DMS114 treated with DMSO at 0.1 percent for 48 hours (cell line): ENCODE data around the gene NR2E1.

Experiments used
- DNase-seq: peaks from one replicate; lab custom pipeline; 2025; ENCODE audit not compliant: unreplicated experiment; lab: John Stamatoyannopoulos, UW

The NR2E1 gene

DNA sequence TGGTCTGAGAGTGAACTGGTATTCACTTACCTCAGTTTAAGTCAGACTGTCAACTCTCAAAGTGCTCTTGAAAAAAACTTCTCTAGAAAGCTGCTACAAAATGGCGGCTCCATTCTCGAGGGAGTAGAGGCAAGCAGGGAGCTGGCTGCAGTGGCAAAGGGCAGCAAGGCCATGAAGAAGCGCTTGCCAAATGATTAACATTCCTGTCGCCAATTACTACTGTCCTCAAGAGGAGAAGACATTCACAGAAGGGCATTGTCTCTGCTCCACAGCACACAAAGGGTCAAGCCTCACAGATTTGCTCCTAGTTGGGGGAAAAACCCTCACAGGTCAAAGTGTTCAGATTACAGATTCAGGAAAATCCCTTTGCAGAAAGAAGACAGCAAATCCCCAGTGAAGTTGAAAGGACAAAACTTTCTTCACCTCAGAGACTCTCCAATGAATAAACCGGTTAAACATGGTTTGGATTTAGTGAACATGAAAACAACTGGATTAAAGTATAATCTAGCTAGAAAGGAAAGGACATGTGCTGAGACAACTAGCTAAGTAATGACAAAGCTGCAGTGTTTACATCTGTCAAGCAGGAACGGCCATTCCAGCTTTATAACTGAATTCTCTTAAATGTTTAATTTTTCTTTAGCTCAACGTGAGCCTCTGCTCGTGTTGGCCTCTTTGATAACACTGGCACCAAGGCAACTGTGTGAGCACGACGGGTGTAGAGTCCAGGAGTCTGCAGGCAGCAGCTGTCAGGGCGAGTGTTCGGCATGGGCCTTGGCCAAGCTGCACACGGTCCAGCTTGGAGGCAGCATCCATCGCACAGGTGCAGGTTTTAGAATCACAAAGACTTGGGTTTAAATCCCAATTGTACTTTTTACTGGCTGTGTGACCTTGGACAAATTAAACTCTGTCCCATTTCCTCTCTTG, 37.6 kb downstream of the NR2E1 start:
- DNase-seq, result no peak

DNA sequence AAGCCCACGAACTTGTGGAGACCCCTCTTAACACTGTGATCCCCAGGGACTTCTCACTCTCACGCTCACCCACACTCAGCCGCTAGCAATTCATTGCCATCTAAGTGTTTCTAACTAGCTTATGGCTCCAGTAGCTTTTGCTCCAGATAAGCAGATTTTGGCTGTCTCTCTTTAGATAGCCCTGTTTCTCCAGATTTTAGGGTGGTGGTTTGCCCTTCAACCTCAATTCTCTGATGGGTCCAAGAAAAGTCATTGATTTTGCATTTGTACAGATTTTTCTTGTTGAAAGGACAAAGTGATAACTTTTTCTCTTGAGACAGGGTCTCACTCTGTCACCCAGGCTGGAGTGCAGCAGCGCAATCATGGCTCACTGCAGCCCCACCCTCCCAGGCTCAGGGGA, 41.2 kb downstream of the NR2E1 start:
- DNase-seq, result no peak

DNA sequence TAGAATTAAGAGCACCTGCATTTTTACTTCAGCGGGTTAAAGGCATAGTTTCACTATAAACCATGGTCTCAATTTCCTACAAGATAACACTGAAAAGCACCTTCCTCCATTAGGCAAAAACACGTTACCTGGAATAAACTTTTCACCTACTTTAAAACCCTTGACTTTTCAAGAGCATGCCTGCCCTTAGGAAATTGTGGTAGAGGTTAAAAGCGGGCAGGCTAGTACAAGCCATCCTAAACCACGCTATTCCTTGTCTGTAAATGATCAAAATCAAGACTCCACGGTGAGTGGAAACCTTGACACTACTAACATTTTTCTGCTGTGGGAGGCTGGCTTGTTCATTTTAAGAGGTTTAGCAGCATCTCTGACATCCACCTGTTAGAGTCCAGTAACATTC, 43.9 kb downstream of the NR2E1 start:
- no peak for DNase-seq

DNA sequence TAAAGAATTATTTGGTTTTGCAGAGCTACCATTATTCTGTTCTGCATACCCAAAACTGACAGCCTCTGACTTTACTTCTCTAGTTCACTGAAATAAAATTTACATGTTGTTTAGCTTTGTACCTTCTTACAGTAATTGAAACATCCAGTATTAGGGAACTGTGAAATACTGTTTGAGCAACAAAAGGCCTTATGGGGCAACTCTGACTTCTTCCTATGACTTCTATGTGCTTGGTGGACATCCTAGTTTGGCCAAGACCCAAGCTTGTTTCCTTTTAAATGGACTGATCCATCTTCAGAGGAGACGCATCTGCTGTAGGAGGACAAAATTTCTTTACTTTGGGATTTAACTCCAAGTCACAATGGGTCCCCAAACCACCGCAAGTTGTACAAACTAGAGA, 44.7 kb downstream of the NR2E1 start:
- no peak for DNase-seq

DNA sequence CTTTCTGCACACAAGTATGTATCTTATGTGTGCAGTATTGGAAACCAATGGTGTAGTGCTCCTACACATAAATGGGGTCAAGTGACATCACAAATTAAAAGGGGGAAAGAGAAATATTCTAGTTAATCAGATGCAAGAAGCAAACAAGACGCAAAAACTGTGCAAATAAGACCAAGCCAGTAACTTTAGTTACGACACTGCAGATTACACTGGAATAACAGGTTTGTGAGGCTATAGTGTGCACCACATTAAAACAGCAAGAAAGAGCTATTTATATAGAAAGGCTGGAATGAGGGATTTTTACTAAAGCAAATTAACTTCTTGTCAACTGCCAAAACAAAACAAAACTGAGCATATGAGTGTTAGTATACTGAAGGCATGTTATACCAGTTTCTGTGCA, 45.8 kb downstream of the NR2E1 start:
- DNase-seq, result no peak

DNA sequence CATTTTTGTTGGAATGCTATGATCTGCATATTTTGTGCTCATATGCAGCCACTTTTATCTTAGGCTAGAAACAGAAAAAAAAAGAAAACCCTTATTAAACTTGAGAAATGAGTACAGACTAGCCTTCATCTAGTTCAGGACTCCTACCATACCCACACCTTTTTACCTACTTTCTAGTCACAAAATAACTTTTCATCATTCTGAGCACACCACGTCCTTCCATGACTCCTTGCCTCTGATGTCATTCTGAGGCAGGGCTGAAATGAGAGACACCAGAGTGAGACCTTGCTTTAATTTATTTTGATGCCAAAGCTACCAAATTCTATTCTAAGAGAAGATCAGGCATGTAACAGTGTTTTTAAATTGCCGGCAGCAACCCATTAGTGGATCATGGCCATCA, 56.2 kb downstream of the NR2E1 start:
- DNase-seq, result no peak

DNA sequence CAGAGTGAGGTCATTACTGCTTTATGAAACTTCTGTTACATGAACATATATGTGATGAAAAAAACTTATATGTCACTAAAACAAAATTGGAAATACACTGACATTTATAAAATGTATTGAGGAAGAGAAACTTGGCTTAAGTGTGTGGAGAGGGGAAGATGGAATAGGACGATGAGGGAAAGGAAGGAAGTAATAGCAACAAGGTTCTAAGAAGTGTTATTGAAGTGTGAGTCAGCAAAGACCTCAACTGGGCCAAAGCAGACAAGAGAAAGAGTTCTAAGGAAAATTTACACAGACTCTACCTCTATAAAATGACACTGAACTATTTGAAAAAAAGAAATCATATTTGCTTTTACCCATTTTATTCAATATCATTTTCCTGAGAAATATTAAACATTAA, 56.7 kb downstream of the NR2E1 start:
- no peak for DNase-seq

DNA sequence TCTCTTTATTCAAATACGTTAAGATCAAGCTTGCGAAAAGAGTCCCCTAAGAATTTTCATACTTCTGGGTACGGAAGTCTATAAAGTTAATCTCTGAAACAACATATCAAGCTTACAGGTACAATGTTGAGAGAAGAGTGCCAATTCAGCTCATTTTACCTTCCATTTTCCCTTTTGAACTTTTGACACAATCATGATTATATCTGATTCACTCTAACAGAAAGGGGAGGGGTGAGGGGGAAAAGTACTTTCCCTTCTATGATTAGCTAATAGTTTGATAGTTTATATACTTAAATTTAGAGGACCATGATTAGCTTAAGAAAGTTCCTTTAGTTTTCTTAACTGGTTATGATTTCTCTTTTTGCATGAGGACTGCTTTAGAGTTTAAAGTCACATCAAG, 61.5 kb downstream of the NR2E1 start:
- no peak for DNase-seq

DNA sequence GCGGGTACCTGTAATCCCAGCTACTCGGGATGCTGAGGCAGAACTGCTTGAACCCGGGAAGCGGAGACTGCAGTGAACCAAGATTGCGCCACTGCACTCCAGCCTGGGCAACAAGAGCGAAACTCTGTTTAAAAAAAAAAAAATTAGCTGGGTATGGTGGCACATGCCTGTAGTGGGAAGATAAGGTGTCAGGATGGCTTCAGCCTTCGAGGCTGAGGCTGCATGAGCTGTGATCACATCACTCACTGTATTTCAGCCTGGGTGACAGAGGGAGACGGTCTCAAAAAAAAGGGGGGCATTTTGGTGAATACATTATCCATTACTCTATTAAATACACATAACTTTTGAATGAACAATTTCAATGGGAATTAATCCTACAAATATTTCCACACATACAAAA, 62.6 kb downstream of the NR2E1 start:
- DNase-seq, result no peak

DNA sequence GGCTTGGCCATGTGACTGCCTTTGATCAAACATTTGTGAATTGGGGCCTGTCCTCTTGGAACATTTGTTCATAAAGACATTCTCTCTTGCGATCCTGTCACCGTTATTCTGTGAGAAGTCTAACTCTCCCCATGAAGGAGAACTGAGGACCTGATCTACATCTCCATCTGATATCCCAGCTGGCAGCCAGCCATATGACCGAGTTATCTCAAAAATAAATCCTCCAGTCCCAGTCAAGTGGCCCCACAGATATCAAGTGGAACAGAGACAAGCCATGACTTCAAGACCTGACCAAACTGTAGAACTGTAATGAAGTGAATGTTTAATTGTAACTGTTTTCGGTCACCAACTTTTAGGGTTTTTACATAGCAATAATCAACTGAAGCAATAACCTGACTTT, 69.3 kb downstream of the NR2E1 start:
- no peak for DNase-seq

DNA sequence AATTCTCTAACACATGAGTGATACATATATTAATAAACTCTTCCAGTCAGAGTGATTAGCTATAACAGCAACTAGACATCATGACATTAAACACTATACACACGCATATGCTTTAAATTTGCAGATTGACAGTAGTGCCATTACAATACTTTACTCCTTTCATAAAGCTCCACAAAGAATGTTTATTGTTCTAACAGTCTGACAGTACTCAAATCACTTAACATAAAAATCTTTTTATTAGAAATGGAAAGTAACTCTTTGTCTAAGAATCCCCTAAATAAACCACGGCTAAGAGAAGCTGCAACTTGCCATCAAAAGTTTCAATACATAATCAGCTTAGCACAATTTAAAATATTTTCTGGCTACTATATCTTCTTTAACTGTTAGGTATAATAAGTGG, 71.0 kb downstream of the NR2E1 start:
- no peak for DNase-seq

DNA sequence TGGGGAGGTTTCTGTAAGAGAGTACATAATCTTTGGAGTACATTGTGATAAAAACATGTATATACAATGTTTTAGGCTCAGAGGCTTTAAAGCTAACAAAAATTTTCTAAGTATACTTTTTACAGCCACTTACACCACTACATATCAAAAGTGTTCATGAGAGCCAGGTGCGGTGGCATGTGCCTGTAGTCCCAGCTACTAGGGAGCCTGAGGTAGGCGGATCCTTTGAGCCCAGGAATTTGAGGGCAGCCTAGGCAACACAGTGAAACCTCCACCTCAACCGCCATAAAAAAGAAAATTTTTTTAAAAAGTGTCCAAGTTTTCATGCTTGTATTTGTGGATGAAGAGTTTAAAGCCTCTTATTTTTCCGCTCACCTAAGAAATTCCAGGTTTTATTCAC, 72.5 kb downstream of the NR2E1 start:
- no peak for DNase-seq
